Ishikawa (cell line): Measurements from ENCODE around the gene GRXCR1.

Experiments
- CEBPB ChIP-seq: IDR thresholded peaks from 2 replicates; pipeline ENCODE4 v1.6.1; 2012
- CREB1 ChIP-seq: IDR thresholded peaks from 2 replicates; pipeline ENCODE4 v1.6.1; 2012; ENCODE audit warnings: low read depth
- EGR1 ChIP-seq: IDR thresholded peaks from 2 replicates; pipeline ENCODE4 v1.6.1; 2012
- EP300 ChIP-seq: IDR thresholded peaks from 2 replicates; pipeline ENCODE4 v1.6.1; 2012; ENCODE audit warnings: borderline replicate concordance
- FOXM1 ChIP-seq: IDR thresholded peaks from 2 replicates; pipeline ENCODE4 v1.6.1; 2012; ENCODE audit warnings: low read depth, borderline replicate concordance
- MAX ChIP-seq: IDR thresholded peaks from 2 replicates; pipeline ENCODE4 v1.6.1; 2012
- NFIC ChIP-seq: IDR thresholded peaks from 2 replicates; pipeline ENCODE4 v1.6.1; 2012
- RAD21 ChIP-seq: IDR thresholded peaks from 2 replicates; pipeline ENCODE4 v1.6.1; 2012; ENCODE audit warnings: low read depth
- TAF1 ChIP-seq: IDR thresholded peaks from 2 replicates; pipeline ENCODE4 v1.6.1; 2012; ENCODE audit warnings: low read depth, mild to moderate bottlenecking
- TCF12 ChIP-seq: IDR thresholded peaks from 2 replicates; pipeline ENCODE4 v1.6.1; 2012; ENCODE audit warnings: low read depth
- TEAD4 ChIP-seq: IDR thresholded peaks from 2 replicates; pipeline ENCODE4 v1.6.1; 2012
- USF1 ChIP-seq: IDR thresholded peaks from 2 replicates; pipeline ENCODE4 v1.6.1; 2012
- YY1 ChIP-seq: IDR thresholded peaks from 2 replicates; pipeline ENCODE4 v1.6.1; 2012; ENCODE audit warnings: low read depth
- ZBTB7A ChIP-seq: IDR thresholded peaks from 2 replicates; pipeline ENCODE4 v1.6.1; 2012; ENCODE audit warnings: low read depth
- TF ChIP-seq, protein P1 (sequence below): IDR thresholded peaks from 2 replicates; pipeline ENCODE4 v1.6.1; 2012; ENCODE audit warnings: low read depth, mild to moderate bottlenecking

GRXCR1 gene

GRCh38 chr4:42945874-42946273 lies 53.4 kb downstream of the GRXCR1 start:
- TF ChIP-seq RAD21: no peak
- no peak for TF ChIP-seq NFIC
- TF ChIP-seq CREB1: no peak
- TF ChIP-seq USF1: no peak
- TF ChIP-seq TAF1: no peak
- no peak for TF ChIP-seq ZBTB7A
- no peak for TF ChIP-seq TEAD4
- TF ChIP-seq FOXM1: no peak
- TF ChIP-seq EGR1: no peak
- TF ChIP-seq MAX: no peak
- TF ChIP-seq, protein P1, sequence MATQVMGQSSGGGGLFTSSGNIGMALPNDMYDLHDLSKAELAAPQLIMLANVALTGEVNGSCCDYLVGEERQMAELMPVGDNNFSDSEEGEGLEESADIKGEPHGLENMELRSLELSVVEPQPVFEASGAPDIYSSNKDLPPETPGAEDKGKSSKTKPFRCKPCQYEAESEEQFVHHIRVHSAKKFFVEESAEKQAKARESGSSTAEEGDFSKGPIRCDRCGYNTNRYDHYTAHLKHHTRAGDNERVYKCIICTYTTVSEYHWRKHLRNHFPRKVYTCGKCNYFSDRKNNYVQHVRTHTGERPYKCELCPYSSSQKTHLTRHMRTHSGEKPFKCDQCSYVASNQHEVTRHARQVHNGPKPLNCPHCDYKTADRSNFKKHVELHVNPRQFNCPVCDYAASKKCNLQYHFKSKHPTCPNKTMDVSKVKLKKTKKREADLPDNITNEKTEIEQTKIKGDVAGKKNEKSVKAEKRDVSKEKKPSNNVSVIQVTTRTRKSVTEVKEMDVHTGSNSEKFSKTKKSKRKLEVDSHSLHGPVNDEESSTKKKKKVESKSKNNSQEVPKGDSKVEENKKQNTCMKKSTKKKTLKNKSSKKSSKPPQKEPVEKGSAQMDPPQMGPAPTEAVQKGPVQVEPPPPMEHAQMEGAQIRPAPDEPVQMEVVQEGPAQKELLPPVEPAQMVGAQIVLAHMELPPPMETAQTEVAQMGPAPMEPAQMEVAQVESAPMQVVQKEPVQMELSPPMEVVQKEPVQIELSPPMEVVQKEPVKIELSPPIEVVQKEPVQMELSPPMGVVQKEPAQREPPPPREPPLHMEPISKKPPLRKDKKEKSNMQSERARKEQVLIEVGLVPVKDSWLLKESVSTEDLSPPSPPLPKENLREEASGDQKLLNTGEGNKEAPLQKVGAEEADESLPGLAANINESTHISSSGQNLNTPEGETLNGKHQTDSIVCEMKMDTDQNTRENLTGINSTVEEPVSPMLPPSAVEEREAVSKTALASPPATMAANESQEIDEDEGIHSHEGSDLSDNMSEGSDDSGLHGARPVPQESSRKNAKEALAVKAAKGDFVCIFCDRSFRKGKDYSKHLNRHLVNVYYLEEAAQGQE: no peak
- TF ChIP-seq TCF12: no peak
- TF ChIP-seq YY1: no peak
- no peak for TF ChIP-seq CEBPB
- TF ChIP-seq EP300: no peak

DNA sequence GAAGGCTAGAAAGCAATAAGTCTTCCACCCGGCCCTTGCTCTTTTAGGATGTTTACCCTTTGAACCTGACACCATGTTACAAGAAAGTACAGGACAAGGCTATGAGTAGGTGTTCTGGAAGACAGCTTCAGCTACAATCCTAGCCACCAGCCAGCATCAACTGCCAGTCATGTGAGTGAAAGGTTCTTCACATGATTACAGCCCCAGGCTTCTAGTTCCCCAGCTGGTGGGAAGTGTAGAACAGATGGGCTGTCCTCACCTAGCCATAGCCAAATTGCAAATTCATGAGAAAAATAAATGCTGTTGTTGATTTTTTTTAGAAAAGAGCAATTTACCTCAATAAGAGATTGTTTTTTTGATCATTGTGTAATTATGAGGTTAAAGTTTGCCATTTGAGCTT lies 60.8 kb downstream of the GRXCR1 start:
- TF ChIP-seq USF1: no peak
- TF ChIP-seq TCF12: no peak
- no peak for TF ChIP-seq EGR1
- no peak for TF ChIP-seq CREB1
- no peak for TF ChIP-seq RAD21
- no peak for TF ChIP-seq NFIC
- TF ChIP-seq TEAD4: no peak
- no peak for TF ChIP-seq FOXM1
- TF ChIP-seq EP300: no peak
- no peak for TF ChIP-seq YY1
- TF ChIP-seq, protein P1: no peak
- no peak for TF ChIP-seq CEBPB
- TF ChIP-seq TAF1: no peak

GRCh38 chr4:42954963-42955669 lies 62.6 kb downstream of the GRXCR1 start:
- TF ChIP-seq TEAD4 (no peak), CREB1 (no peak), YY1 (no peak), FOXM1 (no peak), MAX (no peak), CEBPB (no peak), EP300 (no peak), USF1 (no peak), RAD21 (no peak), ZBTB7A (no peak), TCF12 (no peak), EGR1 (no peak), TAF1 (no peak)
- TF ChIP-seq, protein P1: no peak
